IMR-90 (cell line): ENCODE data around the gene TATDN2. TPM values are rescaled to one million over a fixed set of nuclear protein-coding genes. Genes with fewer than 3 reads are reported as not detected.

Experiments used
- ATAC-seq: fragments of 200-7000 bp; cut with Tn5 transposase; 2 replicates; pipeline ENCODE4 v1.9.1; 2020; ENCODE audit warnings: low read depth, mild to moderate bottlenecking, moderate library complexity
- BruUV-seq: library from RNA; stranded (reverse); fragments of 400-500 nt; replicated peaks from 2 replicates; lab custom pipeline; 2021; lab: Mats Ljungman, UMichigan
- CTCF ChIA-PET: fragments of 300-600 bp; formaldehyde crosslinking; extraction: SDS; loops from one replicate; lab custom pipeline; 2021; ENCODE audit warnings: antibody characterized with exemption; lab: Yijun Ruan, JAX
- POLR2A ChIA-PET: fragments of 300-600 bp; sonication (Branson Sonifier 250); formaldehyde crosslinking; loops from one replicate; lab custom pipeline; 2022; ENCODE audit warnings: antibody characterized with exemption; ENCODE audit not compliant: unreplicated experiment; lab: Charles Lee
- DNase-seq: peaks from one replicate; pipeline ENCODE4 v3.0.0; 2013
- H2AFZ ChIP-seq: replicated peaks from 2 replicates; pipeline ENCODE3; 2013; ENCODE audit warnings: low read length, mild to moderate bottlenecking; ENCODE audit not compliant: poor library complexity
- H2AK5ac ChIP-seq: 2 replicates; pipeline ENCODE4 v1.6.1; 2013; ENCODE audit warnings: low read depth, low read length, inconsistent platforms
- H2AK9ac ChIP-seq: replicated peaks from 2 replicates; pipeline ENCODE3; 2013; ENCODE audit warnings: mild to moderate bottlenecking, low read depth, low read length, moderate library complexity; ENCODE audit not compliant: poor library complexity
- H2BK120ac ChIP-seq: 2 replicates; pipeline ENCODE4 v1.6.1; 2013; ENCODE audit warnings: low read depth, low read length, inconsistent platforms
- H2BK15ac ChIP-seq: 3 replicates; pipeline ENCODE4 v1.6.1; 2013; ENCODE audit warnings: low read depth, low read length, inconsistent platforms
- H2BK20ac ChIP-seq: 2 replicates; pipeline ENCODE4 v1.6.1; 2013; ENCODE audit warnings: low read depth, mild to moderate bottlenecking, inconsistent platforms, low read length, moderate library complexity
- H2BK5ac ChIP-seq: 2 replicates; pipeline ENCODE4 v1.6.1; 2013; ENCODE audit warnings: mild to moderate bottlenecking, low read depth, low read length, inconsistent platforms; ENCODE audit not compliant: poor library complexity, severe bottlenecking
- H3K14ac ChIP-seq: replicated peaks from 2 replicates; pipeline ENCODE4 v1.6.1; 2013; ENCODE audit warnings: low read depth, low read length, inconsistent platforms
- H3K18ac ChIP-seq: 2 replicates; pipeline ENCODE4 v1.6.1; 2013; ENCODE audit warnings: low read depth, low read length, control low read depth
- H3K23ac ChIP-seq: 2 replicates; pipeline ENCODE4 v1.6.1; 2013; ENCODE audit warnings: low read depth, low read length, inconsistent platforms
- H3K27ac ChIP-seq: 2 replicates; pipeline ENCODE4 v1.5.1; 2013; ENCODE audit warnings: mild to moderate bottlenecking, control low read depth, low read length; ENCODE audit not compliant: insufficient read depth
- H3K27me3 ChIP-seq: 2 replicates; pipeline ENCODE4 v1.6.1; 2013; ENCODE audit warnings: low read length; ENCODE audit not compliant: control insufficient read depth, insufficient read depth
- H3K36me3 ChIP-seq: 2 replicates; pipeline ENCODE4 v1.6.1; 2013; ENCODE audit warnings: low read length, mixed read lengths; ENCODE audit not compliant: control insufficient read depth, insufficient read depth
- H3K4ac ChIP-seq: 2 replicates; pipeline ENCODE4 v1.6.1; 2013; ENCODE audit warnings: low read depth, low read length, inconsistent platforms
- H3K4me1 ChIP-seq: 2 replicates; pipeline ENCODE4 v1.6.1; 2013; ENCODE audit warnings: low read length, mixed read lengths; ENCODE audit not compliant: control insufficient read depth, insufficient read depth
- H3K4me2 ChIP-seq: 2 replicates; pipeline ENCODE4 v1.6.1; 2013; ENCODE audit warnings: low read depth, mild to moderate bottlenecking, control low read depth, low read length, moderate library complexity
- H3K4me3 ChIP-seq: 2 replicates; pipeline ENCODE4 v1.5.1; 2013; ENCODE audit warnings: low read depth, mild to moderate bottlenecking, control low read depth, low read length, moderate library complexity; ENCODE audit not compliant: insufficient read depth
- H3K56ac ChIP-seq: 2 replicates; pipeline ENCODE4 v1.6.1; 2013; ENCODE audit warnings: low read length, inconsistent platforms; ENCODE audit not compliant: insufficient read depth; ENCODE audit errors: extremely low read depth
- H3K79me1 ChIP-seq, 2 experiments: 2 replicates each; pipeline ENCODE4 v1.6.1; 2013; ENCODE audit warnings: low read length in 2 of 2, inconsistent platforms in 1 of 2, low read depth in 1 of 2
- H3K9ac ChIP-seq: 2 replicates; pipeline ENCODE4 v1.6.1; 2013; ENCODE audit warnings: low read depth, low read length, control low read depth
- H3K9me1 ChIP-seq: 2 replicates; pipeline ENCODE4 v1.6.1; 2013; ENCODE audit warnings: low read length, inconsistent platforms; ENCODE audit not compliant: insufficient read depth
- H3K9me3 ChIP-seq: 2 replicates; pipeline ENCODE4 v1.6.1; 2013; ENCODE audit warnings: low read length; ENCODE audit not compliant: control insufficient read depth, insufficient read depth
- H4K20me1 ChIP-seq: 2 replicates; pipeline ENCODE4 v1.6.1; 2013; ENCODE audit warnings: low read length, inconsistent platforms; ENCODE audit not compliant: insufficient read depth
- H4K5ac ChIP-seq: 2 replicates; pipeline ENCODE4 v1.6.1; 2013; ENCODE audit warnings: mild to moderate bottlenecking, low read depth, low read length, control low read depth
- H4K8ac ChIP-seq, 2 experiments: 2 replicates each; pipeline ENCODE4 v1.6.1; 2013; ENCODE audit warnings: low read depth in 2 of 2, low read length in 2 of 2, control low read depth in 1 of 2, inconsistent platforms in 1 of 2
- H4K91ac ChIP-seq: 2 replicates; pipeline ENCODE4 v1.6.1; 2013; ENCODE audit warnings: low read depth, low read length, inconsistent platforms; ENCODE audit not compliant: insufficient read depth
- CTCF ChIP-seq: conservative IDR thresholded peaks from 2 replicates; pipeline ENCODE4 v1.5.1; 2012; ENCODE audit warnings: mild to moderate bottlenecking, low read depth, low read length, improper control_type of control experiment
- MAFK ChIP-seq: IDR thresholded peaks from 2 replicates; pipeline ENCODE4 v1.6.1; 2012; ENCODE audit warnings: low read depth, low read length, improper control_type of control experiment
- RCOR1 ChIP-seq: IDR thresholded peaks from 2 replicates; pipeline ENCODE4 v1.6.1; 2012; ENCODE audit warnings: mild to moderate bottlenecking, low read length, improper control_type of control experiment; ENCODE audit not compliant: insufficient replicate concordance
- RFX5 ChIP-seq: IDR thresholded peaks from 2 replicates; pipeline ENCODE4 v1.8.0; 2012; ENCODE audit warnings: low read depth, mild to moderate bottlenecking, low read length, moderate library complexity
- WGBS, 2 experiments: methylation state at CpG; one replicate each; pipeline versions ENCODE4 v1.1.5 to v1.1.7; 2013; ENCODE audit warnings: missing lambda C conversion rate in 2 of 2; ENCODE audit not compliant: insufficient read length in 1 of 2; ENCODE audit errors: extremely low coverage in 2 of 2; 5-methylcytosine and 5-hydroxymethylcytosine counted together
- dilution Hi-C: fragments of 300-500 bp; cut with HindIII; formaldehyde crosslinking; loops from one replicate; pipeline ENCODE4 v1.14.3; 2018; ENCODE audit warnings: low sequenced_read_pairs; ENCODE audit not compliant: unreplicated experiment
- in situ Hi-C: fragments of 300-500 bp; cut with MboI; formaldehyde crosslinking; loops from 3 replicates; pipeline ENCODE4 v1.14.3; 2019; ENCODE audit warnings: low sequenced_read_pairs, inconsistent platforms, mixed read lengths
- intact Hi-C: fragments of 100-400 bp; cut with micrococcal nuclease; formaldehyde crosslinking; loops from 2 replicates; pipeline ENCODE4 v1.10.0; 2022
- polyA plus RNA-seq, 3 experiments: library from polyadenylated mRNA; depleted of rRNA; stranded (reverse); fragments of >200 nt; gene quantifications; 2 replicates each; pipeline ENCODE4 v1.2.3, GENCODE V29; 2012; ENCODE audit warnings: low replicate concordance in 1 of 3
- total RNA-seq: library from RNA; depleted of rRNA; stranded (reverse); fragments of >200 nt; gene quantifications from 2 replicates; pipeline ENCODE4 v1.2.3, GENCODE V29; 2012

The TATDN2 gene
- total and polyA plus RNA-seq, 2 of the 4 experiments (the other 2 are of a cell fraction) = 9.0 to 18.8 TPM

DNA sequence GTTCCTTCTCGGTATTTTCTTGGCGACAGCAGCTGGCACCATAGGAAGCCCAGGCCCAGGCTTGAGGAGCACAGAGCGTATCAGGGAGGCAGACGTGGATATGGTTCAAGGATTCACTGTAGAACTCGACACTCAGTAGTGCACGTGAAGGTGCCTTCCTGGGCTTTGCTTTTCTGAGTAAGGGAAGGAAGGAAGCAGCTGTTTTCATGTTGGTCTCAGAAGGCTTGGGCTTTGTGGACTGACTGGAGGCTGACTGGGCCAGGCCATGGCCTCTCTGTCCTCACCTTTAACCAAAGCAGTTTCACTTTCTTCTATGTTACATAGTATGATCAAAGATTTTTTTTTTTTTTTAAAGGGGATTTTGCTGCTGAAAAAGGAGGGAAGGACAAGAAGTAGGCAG lies 51.4 kb downstream of the TATDN2 start:
- Histone ChIP-seq H3K4me2 (no peak overlapping the region), H2BK5ac (no peak overlapping the region), H3K9me3 (no peaks in the 10 kb centered on the region), H3K14ac (no peak overlapping the region; the same call in 1 of the 2 replicates), H3K4me1 (no peaks in the 10 kb centered on the region), H4K5ac (no peak overlapping the region), H3K27ac (no peak overlapping the region), H3K36me3 (peaks cover 55% of the 10 kb centered on the region), H2AFZ (no peak overlapping the region), H4K91ac (no peak overlapping the region), H2AK9ac (no peak overlapping the region), H4K8ac (no peak overlapping the region), H3K18ac (no peak overlapping the region), H2BK120ac (no peak overlapping the region), H2AK5ac (no peak overlapping the region), H2BK15ac (no peak overlapping the region), H3K4me3 (no peak overlapping the region), H3K9me1 (peaks cover 3% of the 10 kb centered on the region; the same call in 1 of the 2 replicates), H3K23ac (no peak overlapping the region), H3K27me3 (no peaks in the 10 kb centered on the region), H4K20me1 (peaks cover 29% of the 10 kb centered on the region), H3K9ac (no peak overlapping the region), H3K79me1 (peaks cover 17 to 20% of the 10 kb centered on the region in 2 experiments), H3K4ac (no peak overlapping the region), H3K56ac (no peak overlapping the region), H2BK20ac (no peak overlapping the region)
- in situ Hi-C loops (no loop called here), intact Hi-C loops (no loop called here), dilution Hi-C loops (no loop called here)
- POLR2A ChIA-PET = no interaction called here
- CTCF ChIA-PET = no interaction called here
- ATAC-seq = peak; percentile 32
- no peak for DNase-seq
- no peak for TF ChIP-seq RFX5
- no peak for TF ChIP-seq RCOR1
- no peak for TF ChIP-seq CTCF
- no peak for TF ChIP-seq MAFK
- no TSS peak for BruUV-seq
- WGBS, 2 experiments = 100% methylated on average over 3 of the region's 6 CpGs; no CpG with 5 or more reads in 1 of the 2 experiments
